Activated CD4-positive, alpha-beta T cell treated with anti-CD3 and anti-CD28 coated beads, Interleukin-10, Interleukin-2, amounts not matched to agents 100 ng/mL and 50 ng/mL, durations not matched to agents 16 hours and 8 hours (primary cell): ENCODE data around the gene MSANTD7.

Source experiments
- DNase-seq: peaks from one replicate; pipeline ENCODE4 v3.0.0-alpha.2; 2020

Gene MSANTD7

GRCh38 chr10:14884082-14884481 is 46.0 kb downstream of the MSANTD7 start:
- DNase-seq: peak; percentile 62
